Activated CD4-positive, alpha-beta T cell treated with anti-CD3 and anti-CD28 coated beads, Interleukin-2, amount 10 ng/mL, durations not matched to agents 24 days and 14 days (primary cell): ENCODE data around the gene SMIM36. TPM values are rescaled to one million over a fixed set of nuclear protein-coding genes. Genes with fewer than 3 reads are reported as not detected.
"Not testable (repeated sequence)": the region's sequence is repeated elsewhere in the genome, so short reads cannot be mapped to it uniquely, and the experiment has no call there.

ENCODE experiments used
- DNase-seq: peaks from one replicate; pipeline ENCODE4 v3.0.0; 2022
- H3K27ac Mint-ChIP-seq: one replicate; pipeline ENCODE4 v1.8.0; 2022; ENCODE audit warnings: mild to moderate bottlenecking, mixed read lengths
- H3K27me3 Mint-ChIP-seq: one replicate; pipeline ENCODE4 v1.8.0; 2022; ENCODE audit warnings: mixed read lengths
- H3K36me3 Mint-ChIP-seq: one replicate; pipeline ENCODE4 v1.8.0; 2022; ENCODE audit warnings: low read depth, mild to moderate bottlenecking, mixed read lengths
- H3K4me1 Mint-ChIP-seq: one replicate; pipeline ENCODE4 v1.8.0; 2021; ENCODE audit warnings: mixed read lengths
- H3K4me3 Mint-ChIP-seq: one replicate; pipeline ENCODE4 v1.8.0; 2022; ENCODE audit warnings: mild to moderate bottlenecking, moderate library complexity, mixed read lengths
- H3K9me3 Mint-ChIP-seq: one replicate; pipeline ENCODE4 v1.8.0; 2021; ENCODE audit warnings: mixed read lengths
- intact Hi-C: fragments of 100-400 bp; cut with micrococcal nuclease; formaldehyde crosslinking; loops from one replicate; pipeline ENCODE4 v1.15.1; 2023
- total RNA-seq: library from RNA; stranded (reverse); gene quantifications from 2 replicates; pipeline ENCODE4 v1.2.3, GENCODE V29; 2022

SMIM36 gene
- total RNA-seq, 1 donor from 2014 or later = not detected

DNA sequence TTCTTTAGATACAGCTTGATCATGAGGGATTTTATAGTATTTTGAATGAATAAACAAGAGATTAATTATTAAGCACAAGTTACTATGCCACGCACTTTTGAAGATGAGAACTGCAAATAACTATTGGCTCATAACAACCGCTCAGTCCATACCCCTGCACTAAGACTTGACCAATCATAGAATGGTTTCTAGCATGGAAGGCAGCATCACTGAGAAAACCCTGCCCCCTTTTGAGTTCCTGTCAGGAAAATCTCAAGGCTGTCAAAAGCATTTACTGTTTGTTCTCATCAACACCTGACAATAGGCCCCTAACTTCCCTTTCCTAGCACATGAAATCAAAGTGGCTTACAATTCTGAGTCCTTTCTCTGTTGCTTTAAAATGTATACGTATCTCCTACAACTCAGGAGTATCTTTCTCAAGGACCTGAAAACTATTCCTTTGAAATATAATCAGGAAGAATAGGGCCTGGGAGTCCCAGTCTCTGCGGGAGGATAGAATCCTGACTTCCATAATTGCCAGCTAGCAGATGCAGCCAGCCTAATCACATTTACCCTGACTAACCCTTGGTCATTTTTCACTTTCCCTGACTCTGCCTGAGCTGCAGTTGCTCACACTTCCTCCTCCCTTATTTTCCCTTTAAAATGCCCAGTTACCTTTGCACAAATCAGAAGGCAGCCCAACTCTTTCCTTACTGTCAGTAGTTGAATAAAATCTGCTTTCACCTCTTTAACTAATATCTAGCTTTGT lies 80.5 kb downstream of the SMIM36 start:
- intact Hi-C loops = no loop called here
- Mint-ChIP-seq H3K36me3 (no peaks in the 10 kb centered on the region), H3K4me1 (peaks cover 36% of the 10 kb centered on the region)

DNA sequence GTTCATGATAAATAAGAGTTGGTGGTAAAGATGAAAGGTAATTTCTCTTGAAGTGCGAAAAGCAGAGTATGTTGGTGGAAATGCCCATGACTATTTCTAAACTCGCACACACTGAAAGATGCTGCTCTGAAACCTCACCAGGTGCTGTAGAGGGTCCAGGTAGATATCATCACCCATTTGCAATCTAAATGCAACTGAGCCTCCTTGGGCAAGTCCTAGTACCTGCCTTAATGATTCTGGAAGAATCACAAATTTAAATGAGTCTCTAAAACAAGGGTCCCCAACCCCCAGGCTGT lies 83.7 kb downstream of the SMIM36 start:
- Mint-ChIP-seq H3K27me3 (peaks cover 35% of the 10 kb centered on the region), H3K9me3 (no peaks in the 10 kb centered on the region), H3K4me3 (no peak overlapping the region), H3K36me3 (no peaks in the 10 kb centered on the region), H3K27ac (no peak overlapping the region), H3K4me1 (peaks cover 18% of the 10 kb centered on the region)
- intact Hi-C loops = loop anchor here (10.0 kb wide), 1 partner anchor 163 kb away; the partner anchor contains the start of gene HLF
- DNase-seq = no peak

More for the DNA sequence above, 80.5 kb downstream of the SMIM36 start:
- no peak overlapping the region for H3K4me3 Mint-ChIP-seq
- H3K27me3 Mint-ChIP-seq = peaks cover 12% of the 10 kb centered on the region
- no peak for DNase-seq
- H3K27ac Mint-ChIP-seq = no peak overlapping the region
- peaks cover 4% of the 10 kb centered on the region for H3K9me3 Mint-ChIP-seq

DNA sequence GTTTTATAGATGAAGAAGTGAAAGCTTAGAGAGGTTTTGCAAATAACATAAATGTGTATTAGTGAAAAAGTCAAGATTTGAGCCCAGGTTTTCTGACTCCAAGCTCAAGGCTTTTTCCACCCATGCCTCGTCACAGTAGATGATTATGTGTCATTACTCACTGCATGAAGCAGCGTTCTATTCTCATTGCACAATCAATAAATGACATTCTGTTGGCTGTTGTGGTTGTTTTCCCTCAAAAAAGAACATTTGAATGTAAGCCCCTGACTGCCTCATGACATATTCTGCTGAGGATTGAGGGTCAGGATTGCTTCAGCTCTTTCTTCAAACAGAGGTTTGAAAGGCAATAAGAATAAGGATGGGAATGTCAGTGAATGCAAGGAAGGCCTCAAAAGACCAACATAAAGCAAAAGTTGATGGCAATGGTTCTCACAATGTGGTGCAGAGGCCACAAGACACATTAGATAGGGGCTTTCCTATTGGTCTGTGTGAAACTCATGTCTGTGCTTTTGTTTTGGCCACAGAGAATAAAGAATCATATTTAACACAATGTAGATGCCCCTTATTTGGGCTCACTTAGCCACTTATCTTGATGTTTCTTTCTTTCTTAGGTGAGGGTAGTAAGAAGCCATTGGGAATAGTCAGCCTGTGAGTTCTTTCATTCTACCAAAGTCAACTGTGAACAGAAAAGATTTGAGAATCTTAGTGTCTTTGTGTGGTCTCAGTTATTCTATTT lies 84.2 kb downstream of the SMIM36 start:
- peaks cover 38% of the 10 kb centered on the region for H3K27me3 Mint-ChIP-seq
- peaks cover 16% of the 10 kb centered on the region for H3K4me1 Mint-ChIP-seq
- no peak for DNase-seq
- no peak overlapping the region for H3K4me3 Mint-ChIP-seq
- H3K27ac Mint-ChIP-seq = no peak overlapping the region
- no peaks in the 10 kb centered on the region for H3K9me3 Mint-ChIP-seq
- H3K36me3 Mint-ChIP-seq = no peaks in the 10 kb centered on the region
- intact Hi-C loops = loop anchor here (10.0 kb wide), 1 partner anchor 162 kb away; the partner anchor contains the start of gene HLF

DNA sequence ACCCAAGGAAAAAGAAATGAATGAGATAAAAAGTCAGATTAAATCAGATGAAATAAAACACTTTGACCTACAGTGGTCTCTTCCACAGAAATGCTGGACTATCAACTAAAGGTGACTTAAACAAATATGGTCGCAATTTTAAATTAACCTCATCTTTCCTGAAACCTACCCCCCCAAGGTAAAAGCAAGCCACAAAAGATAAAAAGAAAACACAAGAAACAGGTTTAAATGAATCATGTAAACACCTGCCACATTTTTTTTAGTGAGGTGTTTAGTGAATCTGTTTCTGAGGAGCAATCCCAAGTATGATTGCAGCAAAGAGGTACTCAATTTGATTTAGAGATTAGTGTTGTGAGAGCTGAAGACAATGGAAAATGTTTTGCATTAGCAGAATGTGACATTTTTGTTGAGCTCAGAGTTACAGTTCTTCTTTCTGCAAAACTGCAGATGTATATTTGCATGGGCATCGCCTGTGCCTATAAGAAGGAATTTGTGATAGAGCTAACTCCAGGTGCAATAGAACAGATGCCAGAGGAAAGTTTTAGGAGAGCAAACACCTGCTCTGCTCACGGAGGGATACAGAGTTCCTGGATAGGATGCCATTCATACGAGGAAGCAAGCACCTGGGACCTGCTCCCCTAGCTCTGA lies 86.2 kb downstream of the SMIM36 start:
- Mint-ChIP-seq H3K4me1 (peaks cover 17% of the 10 kb centered on the region), H3K9me3 (no peaks in the 10 kb centered on the region), H3K27ac (no peak overlapping the region), H3K36me3 (peaks cover 1% of the 10 kb centered on the region), H3K4me3 (no peak overlapping the region), H3K27me3 (peaks cover 37% of the 10 kb centered on the region)
- DNase-seq = no peak
- intact Hi-C loops = loop anchor here (5.0 to 10.0 kb wide), 3 partner anchors 78 to 160 kb away; partner anchors contain the start of genes HLF and SMIM36

DNA sequence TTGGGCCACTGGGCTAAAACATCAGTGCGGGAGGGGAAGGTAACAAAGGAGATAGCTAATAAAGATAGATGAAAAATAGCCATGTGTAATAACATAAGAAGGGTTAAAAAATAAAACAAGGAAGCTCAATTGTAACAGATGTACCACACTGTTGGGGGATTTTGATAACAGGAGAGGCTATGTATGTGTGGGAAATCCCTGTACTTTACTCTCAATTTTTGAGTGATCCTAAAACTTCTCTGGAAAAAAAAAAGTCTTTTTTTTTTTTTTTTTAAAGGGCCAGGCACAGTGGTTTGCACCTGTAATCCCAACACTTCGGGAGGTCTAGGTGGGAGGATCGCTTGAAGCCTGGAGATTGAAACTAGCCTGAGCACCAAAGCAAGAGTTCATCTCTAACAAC lies 87.7 kb downstream of the SMIM36 start:
- intact Hi-C loops = loop anchor here (5.0 to 10.0 kb wide), 3 partner anchors 76 to 159 kb away; partner anchors contain the start of genes HLF and SMIM36
- Mint-ChIP-seq H3K9me3 (no peaks in the 10 kb centered on the region), H3K4me1 (peaks cover 32% of the 10 kb centered on the region), H3K4me3 (no peak overlapping the region), H3K36me3 (peaks cover 8% of the 10 kb centered on the region), H3K27me3 (peaks cover 35% of the 10 kb centered on the region), H3K27ac (no peak overlapping the region)
- DNase-seq = no peak

DNA sequence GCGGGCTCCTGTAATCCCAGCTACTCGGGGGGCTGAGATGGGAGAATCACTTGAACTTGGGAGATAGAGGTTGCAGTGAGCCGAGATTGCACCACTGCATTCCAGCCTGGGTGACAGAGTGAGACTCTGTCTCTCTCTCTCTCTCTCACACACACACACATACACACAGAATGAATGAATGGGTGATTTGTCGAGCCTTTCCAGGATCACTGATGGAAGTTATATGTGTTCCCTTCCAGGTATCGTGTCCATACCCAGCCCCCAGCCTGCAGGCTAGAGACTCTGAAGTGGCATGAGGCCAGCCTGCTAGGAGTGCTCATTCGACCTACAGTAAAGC lies 88.5 kb downstream of the SMIM36 start:
- Mint-ChIP-seq H3K4me1 (peaks cover 35% of the 10 kb centered on the region), H3K27me3 (peaks cover 31% of the 10 kb centered on the region), H3K36me3 (peaks cover 12% of the 10 kb centered on the region)
- not testable (repeated sequence) for H3K27ac Mint-ChIP-seq, H3K4me3 Mint-ChIP-seq, DNase-seq, H3K9me3 Mint-ChIP-seq
- intact Hi-C loops = loop anchor here (1.0 to 10.0 kb wide), 4 partner anchors 37 to 158 kb away; partner anchors contain the start of genes HLF and SMIM36

DNA sequence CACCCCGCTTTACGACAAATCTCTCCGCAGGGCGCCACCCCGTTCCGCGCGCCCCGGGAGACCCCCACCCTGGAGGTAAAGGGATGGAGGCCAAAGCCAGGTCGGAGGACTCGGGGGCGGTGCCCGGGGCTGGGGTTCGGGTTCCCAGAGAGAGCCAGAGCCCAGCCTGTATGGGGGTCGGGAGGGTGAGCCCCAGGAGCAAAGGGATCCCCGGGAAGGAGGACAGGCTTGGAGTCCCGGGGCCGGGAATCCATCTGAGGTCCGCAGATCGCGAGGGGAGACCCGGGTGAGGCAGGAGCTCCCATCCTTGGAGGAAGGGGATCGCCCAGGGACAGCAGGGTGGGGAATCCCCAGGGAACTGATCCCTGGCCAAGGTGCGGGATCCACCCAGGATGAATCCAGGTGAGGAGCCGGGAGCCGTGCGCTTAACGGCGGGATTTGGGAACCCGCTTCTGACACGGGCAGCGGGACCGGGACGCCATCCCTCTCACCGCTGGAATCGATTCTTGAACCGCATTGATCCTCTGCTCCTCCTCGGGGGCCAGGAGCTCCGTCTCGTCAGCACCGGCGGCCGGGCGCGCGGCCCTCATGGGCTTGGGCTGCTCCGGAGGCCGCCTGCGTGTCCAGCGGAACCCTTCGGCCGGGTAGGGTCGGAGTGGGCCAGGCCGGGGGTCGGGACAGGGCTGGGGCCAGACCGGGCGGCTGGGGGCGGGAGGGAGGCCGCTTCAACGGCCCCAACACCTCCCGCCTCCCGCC lies 89.9 kb downstream of the SMIM36 start, which contains the start of gene MMD:
MMD (minus strand) TSS at position 657 of the 756 bp plus-strand sequence; CDS start at position 517, 140 bp downstream.
- H3K9me3 Mint-ChIP-seq = no peaks in the 10 kb centered on the region
- H3K4me3 Mint-ChIP-seq = peak within 1 kb of the TSS; percentile 92
- H3K27me3 Mint-ChIP-seq = peaks cover 28% of the 10 kb centered on the region
- peaks cover 47% of the 10 kb centered on the region for H3K4me1 Mint-ChIP-seq
- intact Hi-C loops = loop anchor here (1.0 to 10.0 kb wide), 5 partner anchors 74 to 453 kb away; partner anchors contain the start of genes COX11, HLF, PCTP and SMIM36
- peaks cover 22% of the 10 kb centered on the region for H3K36me3 Mint-ChIP-seq
- H3K27ac Mint-ChIP-seq = peak within 1 kb of the TSS; percentile 95
- no peak for DNase-seq

DNA sequence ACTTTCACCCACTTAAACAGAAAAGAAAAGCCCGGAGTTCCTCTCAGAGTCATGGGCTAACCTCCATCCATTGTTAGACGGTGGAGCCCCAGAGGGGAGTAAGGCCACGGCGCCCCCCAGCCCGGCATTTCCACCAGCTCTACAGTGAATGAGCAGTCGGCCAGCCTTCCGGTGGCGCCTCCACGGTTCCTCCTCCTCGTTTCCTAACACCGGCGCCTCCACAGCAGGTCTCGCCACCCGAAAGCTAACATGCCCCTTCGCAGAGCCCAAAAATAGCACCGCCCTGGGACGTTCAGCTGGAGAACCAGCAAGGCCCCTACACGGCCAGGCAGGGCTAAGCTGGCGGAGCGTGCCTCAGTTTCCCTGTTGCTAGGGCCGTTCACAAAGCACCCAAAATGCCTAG lies 90.5 kb downstream of the SMIM36 start:
- H3K27me3 Mint-ChIP-seq = peaks cover 27% of the 10 kb centered on the region
- intact Hi-C loops = loop anchor here (1.0 to 10.0 kb wide), 5 partner anchors 73 to 452 kb away; partner anchors contain the start of genes COX11, HLF, PCTP and SMIM36
- H3K4me1 Mint-ChIP-seq = peaks cover 47% of the 10 kb centered on the region
- no peaks in the 10 kb centered on the region for H3K9me3 Mint-ChIP-seq
- H3K36me3 Mint-ChIP-seq = peaks cover 23% of the 10 kb centered on the region
- peak; percentile 86 for DNase-seq
- H3K27ac Mint-ChIP-seq = peak overlapping the region; percentile 95
- peak overlapping the region; percentile 92 for H3K4me3 Mint-ChIP-seq

DNA sequence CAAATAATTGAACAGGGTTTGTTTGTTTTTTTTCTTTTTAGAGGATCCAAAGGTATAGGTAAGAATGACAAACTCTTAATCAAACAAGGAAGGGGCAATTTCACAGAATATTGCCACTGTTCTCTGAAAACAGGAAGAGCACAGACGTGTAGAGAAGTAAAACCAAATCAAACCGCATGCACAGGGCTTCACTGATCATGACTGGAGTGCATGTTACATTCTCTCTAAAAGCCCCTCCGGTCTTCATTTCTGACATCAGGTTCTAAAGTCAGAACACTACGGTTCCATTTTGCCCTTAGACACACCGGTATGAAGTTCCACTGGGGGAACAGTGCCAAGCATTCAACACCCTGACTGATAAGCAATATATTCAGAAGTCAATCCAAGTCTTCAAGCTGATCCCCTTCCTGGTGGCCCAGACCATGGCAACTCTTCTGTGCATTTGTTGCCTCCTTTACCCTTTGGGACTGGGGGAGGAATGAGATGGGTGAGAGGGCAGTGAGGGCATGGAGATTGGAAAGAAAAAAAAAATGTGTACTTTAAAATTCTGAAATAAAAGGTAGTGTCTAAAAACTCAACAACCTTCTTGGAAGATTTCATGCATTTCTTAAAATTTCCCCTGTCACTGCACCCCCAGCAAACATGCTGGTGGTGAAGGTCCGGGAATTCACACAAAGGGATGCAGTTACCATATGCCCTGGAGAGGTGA lies 91.0 kb downstream of the SMIM36 start:
- DNase-seq = peak; percentile 86
- H3K9me3 Mint-ChIP-seq = no peaks in the 10 kb centered on the region
- H3K4me1 Mint-ChIP-seq = peaks cover 49% of the 10 kb centered on the region
- peak overlapping the region; percentile 95 for H3K27ac Mint-ChIP-seq
- intact Hi-C loops = loop anchor here (2.0 to 10.0 kb wide), 4 partner anchors 73 to 331 kb away; partner anchors contain the start of genes HLF, PCTP and SMIM36
- peaks cover 25% of the 10 kb centered on the region for H3K36me3 Mint-ChIP-seq
- H3K4me3 Mint-ChIP-seq = peak overlapping the region; percentile 92
- H3K27me3 Mint-ChIP-seq = peaks cover 22% of the 10 kb centered on the region

DNA sequence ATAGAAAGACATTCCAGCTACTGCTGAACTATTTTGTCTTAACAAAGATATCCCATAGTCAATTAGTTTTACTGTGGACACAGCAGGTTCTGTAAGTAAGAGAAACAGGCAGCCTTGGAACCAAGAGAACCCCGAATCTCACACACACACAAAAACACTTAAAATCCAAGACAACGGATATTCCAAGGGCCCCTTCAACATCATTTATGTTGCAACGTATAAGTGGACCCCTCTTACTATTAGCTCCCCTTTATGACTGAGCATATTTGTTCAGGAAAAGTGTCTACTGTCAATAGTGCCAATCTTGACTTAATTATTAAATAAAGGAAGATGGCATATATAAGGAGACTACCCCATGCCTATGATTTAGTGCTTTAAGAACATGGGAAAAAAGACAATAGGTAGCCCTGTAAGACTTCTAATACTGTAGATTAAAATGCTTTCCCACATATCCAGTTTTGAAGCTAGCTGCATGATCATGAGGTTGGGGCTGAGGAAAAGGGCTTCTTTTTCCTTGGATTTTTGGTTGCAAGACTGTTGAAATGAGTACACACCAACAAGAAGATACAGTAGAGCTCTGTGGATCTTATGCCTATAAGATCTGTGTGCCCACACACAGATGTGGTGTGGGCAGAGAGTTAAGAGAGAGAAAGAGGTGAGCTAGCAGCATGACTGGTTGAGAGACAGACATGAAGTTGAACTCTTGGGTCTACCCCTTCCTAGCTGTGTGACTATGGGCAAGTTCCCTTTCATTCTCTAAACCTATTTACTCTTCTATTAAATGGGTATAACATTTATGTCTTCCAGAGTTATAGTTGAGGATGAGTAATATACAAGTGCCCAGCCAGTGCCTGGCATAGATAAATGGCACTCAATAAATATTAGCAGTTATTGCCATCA lies 92.6 kb downstream of the SMIM36 start:
- H3K27me3 Mint-ChIP-seq = peaks cover 8% of the 10 kb centered on the region
- peaks cover 30% of the 10 kb centered on the region for H3K36me3 Mint-ChIP-seq
- intact Hi-C loops = loop anchor here (10.0 kb wide), 1 partner anchor 316 kb away; no protein-coding TSS in a partner anchor
- no peaks in the 10 kb centered on the region for H3K9me3 Mint-ChIP-seq
- no peak for DNase-seq
- peak overlapping the region; percentile 56 for H3K27ac Mint-ChIP-seq
- peaks cover 59% of the 10 kb centered on the region for H3K4me1 Mint-ChIP-seq
- H3K4me3 Mint-ChIP-seq = peak overlapping the region; percentile 92

DNA sequence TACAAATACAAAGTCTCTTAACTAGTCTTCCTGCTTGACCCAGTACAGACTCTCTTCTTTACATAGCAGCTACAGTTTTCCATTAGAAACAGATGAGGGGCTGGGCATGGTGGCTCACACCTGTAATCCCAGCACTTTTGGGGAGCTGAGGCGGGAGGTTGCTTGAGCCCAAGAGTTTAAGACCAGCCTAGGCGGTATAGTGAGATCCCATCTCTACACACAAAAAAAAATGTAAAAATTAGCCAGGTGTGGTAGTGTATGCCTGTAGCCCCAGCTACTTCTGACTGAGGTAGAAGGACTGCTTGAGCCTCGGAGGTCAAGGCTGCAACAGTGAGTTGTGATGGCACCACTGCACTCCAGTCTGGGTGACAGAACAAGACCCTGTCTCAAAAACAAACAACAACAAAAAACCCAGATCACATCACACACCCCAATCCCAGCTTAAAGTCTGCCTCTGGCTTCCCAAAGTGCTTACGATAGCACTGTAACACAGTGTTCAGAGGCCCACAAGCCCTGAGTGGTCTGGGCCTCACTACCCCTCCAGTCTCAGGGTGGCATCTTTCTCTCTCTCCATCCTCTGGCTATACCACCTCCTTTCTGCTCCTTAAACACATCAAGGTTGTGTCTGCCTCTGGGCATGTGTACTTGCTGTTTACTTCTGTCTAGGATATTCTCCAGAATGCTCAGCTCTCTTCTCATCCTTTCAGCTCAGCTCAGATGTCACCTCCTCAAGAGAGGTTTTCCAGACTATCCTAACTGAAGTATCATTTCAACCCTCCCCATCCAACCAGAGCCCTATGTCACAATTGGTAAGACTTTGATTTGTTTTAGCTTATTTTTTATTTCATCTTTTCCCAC lies 93.6 kb downstream of the SMIM36 start:
- peaks cover 55% of the 10 kb centered on the region for H3K4me1 Mint-ChIP-seq
- no peak for DNase-seq
- intact Hi-C loops = loop anchor here (10.0 kb wide), 1 partner anchor 317 kb away; no protein-coding TSS in a partner anchor
- H3K36me3 Mint-ChIP-seq = peaks cover 33% of the 10 kb centered on the region
- peaks cover 3% of the 10 kb centered on the region for H3K27me3 Mint-ChIP-seq
- no peaks in the 10 kb centered on the region for H3K9me3 Mint-ChIP-seq
- no peak overlapping the region for H3K4me3 Mint-ChIP-seq
- H3K27ac Mint-ChIP-seq = peak overlapping the region; percentile 55
